Right atrium auricular region (tissue), 2 donors: Measurements from ENCODE around the gene FRRS1. TPM values are rescaled to one million over a fixed set of nuclear protein-coding genes. Genes with fewer than 3 reads are reported as not detected.

Experiments
- DNase-seq: peaks from one replicate; pipeline ENCODE4 v3.0.0-alpha.2; 2019; ENCODE audit warnings: low spot score
- H3K27ac ChIP-seq, 2 donors: fragments of 200-600 bp; sonication (generic); 1 replicate in 1 of 2; 2 replicates in 1 of 2; pipeline ENCODE4 v1.5.1; 2016 to 2019
- H3K27me3 ChIP-seq, 2 donors: fragments of 200-600 bp; sonication (generic); one replicate each; pipeline versions ENCODE4 v1.5.1 to v1.6.0; 2017 to 2019
- H3K36me3 ChIP-seq: fragments of 200-600 bp; sonication (generic); one replicate; pipeline ENCODE4 v1.5.1; 2016
- H3K4me1 ChIP-seq, 2 donors: fragments of 200-600 bp; sonication (generic); one replicate each; pipeline versions ENCODE4 v1.5.1 to v1.6.0; 2017 to 2019
- H3K4me3 ChIP-seq, 2 donors: fragments of 200-600 bp; sonication (generic); 1 replicate in 1 of 2; 2 replicates in 1 of 2; pipeline ENCODE4 v1.5.1; 2017 to 2019; ENCODE audit warnings: mild to moderate bottlenecking in 1 of 2, moderate library complexity in 1 of 2
- H3K9me3 ChIP-seq, 2 donors: fragments of 200-600 bp; sonication (generic); one replicate each; pipeline ENCODE4 v1.5.1; 2019
- total RNA-seq, 2 donors: library from RNA; depleted of rRNA; stranded (reverse); fragments of >200 nt; gene quantifications; one replicate each; pipeline ENCODE4 v1.1.0, GENCODE V29; 2016
- TF ChIP-seq, protein P1 (sequence below), 2 donors: fragments of 200-600 bp; sonication (generic); IDR thresholded peaks; one replicate each; pipeline ENCODE4 v1.5.1; 2019; ENCODE audit warnings: antibody characterized with exemption in 2 of 2

FRRS1 gene
- total RNA-seq, 2 donors from 2014 or later: 3.4 to 3.5 TPM

DNA sequence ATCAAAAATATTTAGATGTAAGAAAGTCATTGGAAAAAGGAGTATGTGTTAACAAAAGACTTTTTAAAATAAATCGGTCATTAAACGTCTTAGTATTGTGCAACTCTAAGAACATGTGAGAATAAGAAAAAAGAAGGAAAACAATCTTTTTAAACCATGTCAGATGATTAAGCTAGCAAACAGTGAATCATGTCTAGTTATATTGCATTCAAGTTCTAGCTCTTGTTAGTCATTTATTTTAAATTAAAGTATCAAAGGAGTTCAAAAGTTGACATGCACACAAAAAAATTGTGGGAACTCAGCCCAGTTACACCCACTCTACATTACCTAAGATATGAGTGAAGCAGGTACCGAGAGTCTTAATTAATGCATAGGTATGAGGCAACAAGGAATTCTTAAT, 9.8 kb downstream of the FRRS1 start:
- Histone ChIP-seq H3K9me3 (no peaks in the 10 kb centered on the region), H3K4me1 (no peaks in the 10 kb centered on the region), H3K36me3 (no peaks in the 10 kb centered on the region), H3K27me3 (no peaks in the 10 kb centered on the region), H3K4me3 (no peak overlapping the region), H3K27ac (no peak overlapping the region)
- no peak for DNase-seq
- TF ChIP-seq, protein P1, sequence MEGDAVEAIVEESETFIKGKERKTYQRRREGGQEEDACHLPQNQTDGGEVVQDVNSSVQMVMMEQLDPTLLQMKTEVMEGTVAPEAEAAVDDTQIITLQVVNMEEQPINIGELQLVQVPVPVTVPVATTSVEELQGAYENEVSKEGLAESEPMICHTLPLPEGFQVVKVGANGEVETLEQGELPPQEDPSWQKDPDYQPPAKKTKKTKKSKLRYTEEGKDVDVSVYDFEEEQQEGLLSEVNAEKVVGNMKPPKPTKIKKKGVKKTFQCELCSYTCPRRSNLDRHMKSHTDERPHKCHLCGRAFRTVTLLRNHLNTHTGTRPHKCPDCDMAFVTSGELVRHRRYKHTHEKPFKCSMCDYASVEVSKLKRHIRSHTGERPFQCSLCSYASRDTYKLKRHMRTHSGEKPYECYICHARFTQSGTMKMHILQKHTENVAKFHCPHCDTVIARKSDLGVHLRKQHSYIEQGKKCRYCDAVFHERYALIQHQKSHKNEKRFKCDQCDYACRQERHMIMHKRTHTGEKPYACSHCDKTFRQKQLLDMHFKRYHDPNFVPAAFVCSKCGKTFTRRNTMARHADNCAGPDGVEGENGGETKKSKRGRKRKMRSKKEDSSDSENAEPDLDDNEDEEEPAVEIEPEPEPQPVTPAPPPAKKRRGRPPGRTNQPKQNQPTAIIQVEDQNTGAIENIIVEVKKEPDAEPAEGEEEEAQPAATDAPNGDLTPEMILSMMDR (IDR thresholded peaks at IDR 0.05): no peak

DNA sequence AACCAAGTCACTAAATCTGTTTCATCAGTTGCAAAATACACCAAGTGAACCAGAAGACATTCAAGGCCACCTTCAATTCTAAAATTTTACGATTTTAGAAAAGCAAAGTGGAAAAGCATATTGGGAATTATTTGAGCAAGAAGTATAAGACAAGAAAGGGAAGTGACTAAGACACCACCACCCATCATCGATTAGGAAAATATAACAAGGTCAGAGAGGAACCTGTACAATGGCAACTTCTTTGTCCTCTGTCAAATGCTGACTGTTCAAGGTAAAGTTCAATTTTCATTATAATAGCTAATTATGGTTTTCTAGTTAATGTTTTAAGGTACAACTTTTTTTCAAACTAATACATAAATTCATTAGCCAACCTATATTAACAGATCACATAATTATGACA, 10.8 kb downstream of the FRRS1 start:
- no peak for DNase-seq
- Histone ChIP-seq H3K4me3 (no peak overlapping the region), H3K27me3 (no peaks in the 10 kb centered on the region), H3K27ac (no peak overlapping the region), H3K9me3 (no peaks in the 10 kb centered on the region), H3K4me1 (no peaks in the 10 kb centered on the region), H3K36me3 (no peaks in the 10 kb centered on the region)
- TF ChIP-seq, protein P1 (IDR thresholded peaks at IDR 0.05): no peak

DNA sequence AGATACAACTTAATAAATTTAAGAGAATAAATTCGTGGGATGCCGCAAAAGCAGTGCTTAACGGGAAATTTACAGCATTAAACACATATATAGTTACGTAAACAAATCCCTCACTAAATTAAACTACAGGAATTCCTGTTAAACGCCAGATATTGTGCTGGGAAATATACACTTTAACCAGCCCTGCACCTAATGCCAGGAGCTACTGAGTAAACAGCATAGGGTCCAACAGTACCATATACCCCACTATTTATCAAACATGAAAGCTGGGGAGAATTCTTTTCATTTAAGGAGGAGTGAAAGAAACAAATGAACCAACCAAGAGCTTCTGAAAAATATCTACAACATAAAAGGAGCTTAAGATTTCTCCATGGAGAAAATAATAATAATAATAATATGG, 11.7 kb downstream of the FRRS1 start:
- Histone ChIP-seq H3K27ac (no peak overlapping the region), H3K27me3 (no peaks in the 10 kb centered on the region), H3K9me3 (no peaks in the 10 kb centered on the region), H3K36me3 (no peaks in the 10 kb centered on the region), H3K4me3 (no peak overlapping the region), H3K4me1 (no peaks in the 10 kb centered on the region)
- TF ChIP-seq, protein P1 (IDR thresholded peaks at IDR 0.05): no peak
- no peak for DNase-seq

DNA sequence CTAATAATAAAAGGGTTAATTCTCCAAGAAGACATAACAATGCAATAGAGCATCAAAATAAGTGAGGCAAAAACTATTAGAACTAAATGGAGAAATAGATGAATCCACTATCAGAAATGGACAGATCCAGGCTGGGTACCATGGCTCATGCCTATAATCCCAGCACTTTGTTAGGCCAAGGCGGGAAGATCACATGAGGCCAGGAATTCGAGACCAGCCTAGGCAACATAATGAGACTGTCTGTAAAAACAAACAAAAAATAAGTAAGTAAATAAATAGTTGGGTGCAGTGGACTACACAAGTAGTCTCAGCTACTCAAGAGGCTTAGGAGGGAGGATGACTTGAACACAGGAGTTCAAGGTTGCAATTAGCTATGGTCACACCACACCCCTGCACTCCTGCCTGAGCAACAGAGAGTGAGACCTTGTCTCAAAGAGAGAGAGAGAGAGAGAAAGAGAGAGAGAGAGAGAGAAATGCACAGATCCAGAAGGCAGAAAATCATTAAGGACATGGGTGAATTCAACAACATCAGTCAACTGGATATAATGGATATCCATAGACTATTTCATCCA, 12.3 kb downstream of the FRRS1 start:
- no peaks in the 10 kb centered on the region for H3K27me3 ChIP-seq
- H3K27ac ChIP-seq: no peak overlapping the region
- H3K36me3 ChIP-seq: no peaks in the 10 kb centered on the region
- H3K4me1 ChIP-seq: no peaks in the 10 kb centered on the region
- TF ChIP-seq, protein P1 (IDR thresholded peaks at IDR 0.05): no peak
- H3K4me3 ChIP-seq: no peak overlapping the region
- DNase-seq: no peak
- H3K9me3 ChIP-seq: no peaks in the 10 kb centered on the region

DNA sequence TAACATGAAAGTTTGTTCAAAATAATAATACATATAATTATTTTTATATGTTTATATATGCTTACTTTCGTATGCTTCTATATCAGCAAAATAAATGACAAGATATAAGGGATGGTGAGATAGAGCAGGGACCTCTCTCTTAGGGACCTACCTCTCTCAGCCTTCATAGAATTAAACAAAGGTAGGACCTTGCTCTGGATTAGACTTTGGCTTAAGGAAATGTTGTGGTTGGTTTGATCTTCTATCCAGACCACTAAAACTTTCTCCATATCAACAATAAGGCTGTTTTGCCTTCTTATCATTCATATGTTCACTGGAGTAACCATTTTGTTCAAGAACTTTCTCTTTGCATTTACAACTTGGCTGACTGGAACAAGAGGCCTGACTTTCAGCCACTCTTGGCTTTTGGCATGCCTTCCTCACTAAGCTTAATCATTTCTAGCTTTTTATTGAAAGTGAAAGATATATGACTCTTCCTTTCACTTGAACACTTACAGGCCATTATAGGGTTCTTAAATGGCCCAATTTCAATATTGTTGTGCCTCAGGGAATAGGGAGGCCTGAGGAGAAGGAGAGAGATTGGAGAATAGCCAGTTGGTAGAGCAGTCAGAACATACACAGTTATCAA, 14.4 kb downstream of the FRRS1 start:
- Histone ChIP-seq H3K36me3 (no peaks in the 10 kb centered on the region), H3K27ac (no peak overlapping the region), H3K4me1 (no peaks in the 10 kb centered on the region), H3K9me3 (no peaks in the 10 kb centered on the region), H3K4me3 (no peak overlapping the region), H3K27me3 (no peaks in the 10 kb centered on the region)
- TF ChIP-seq, protein P1 (IDR thresholded peaks at IDR 0.05): no peak
- no peak for DNase-seq
